ENCODE results near the gene PLEKHB2.
"Not testable (repeated sequence)": the region's sequence is repeated elsewhere in the genome, so short reads cannot be mapped to it uniquely, and the experiment has no call there.

The PLEKHB2 gene

GRCh38 chr2:131077966-131078365 lies 27.2 kb upstream of the PLEKHB2 start:
- H3K4me3 ChIP-seq (ENCODE audit: low read length): no peak overlapping the region
- TF ChIP-seq ZNF274 (IDR thresholded peaks at IDR 0.05; ENCODE audit: low read depth, low read length): no peak

- H3K4me3 ChIP-seq (ENCODE audit: low read length): not testable (repeated sequence)
Observed at GRCh38 chr2:131079931-131080330, 25.2 kb upstream of the PLEKHB2 start.

DNA sequence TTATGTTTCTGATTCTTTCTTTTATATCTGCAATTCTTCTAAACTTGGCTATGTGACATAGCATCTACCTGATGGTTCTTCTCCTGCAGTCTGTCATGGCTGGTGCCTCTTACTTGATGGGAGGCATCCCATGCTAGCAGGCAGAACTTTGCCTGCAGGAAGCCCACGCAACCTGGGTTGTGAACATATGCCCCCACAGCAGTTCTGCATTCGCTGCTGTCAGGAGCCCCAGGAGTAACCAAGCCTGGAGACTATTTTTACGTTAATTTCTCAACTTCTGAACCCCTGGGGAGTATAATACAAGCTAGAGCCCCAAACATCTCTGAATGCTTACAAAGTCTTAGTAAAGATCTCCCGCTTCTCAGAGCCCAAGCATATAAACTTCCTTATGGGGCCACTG lies 23.9 kb upstream of the PLEKHB2 start:
- no peak for TF ChIP-seq ZNF274 (IDR thresholded peaks at IDR 0.05; ENCODE audit: low read depth, low read length)
- no peak overlapping the region for H3K4me3 ChIP-seq (ENCODE audit: low read length)

DNA sequence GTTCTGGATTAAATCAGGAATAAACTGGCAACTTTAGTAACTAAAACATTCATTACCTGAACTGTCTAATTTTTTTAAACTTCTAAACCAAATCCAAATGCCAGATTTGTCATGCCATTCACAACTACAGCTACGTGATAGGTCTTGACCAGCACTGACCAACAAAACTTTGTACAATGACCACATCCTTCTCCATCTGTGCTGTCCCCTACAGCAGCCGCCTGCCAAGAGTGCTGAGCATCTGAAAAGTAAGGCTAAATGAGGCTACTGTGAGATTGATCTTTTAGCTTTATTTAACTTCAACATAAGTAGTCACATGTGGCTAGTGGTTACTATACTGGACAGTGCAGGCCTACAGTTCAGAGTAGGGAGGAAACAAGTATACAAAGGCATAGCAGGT lies 19.5 kb upstream of the PLEKHB2 start:
- TF ChIP-seq ZNF274 (IDR thresholded peaks at IDR 0.05; ENCODE audit: low read depth, low read length): no peak
- H3K4me3 ChIP-seq (ENCODE audit: low read length): no peak overlapping the region

DNA sequence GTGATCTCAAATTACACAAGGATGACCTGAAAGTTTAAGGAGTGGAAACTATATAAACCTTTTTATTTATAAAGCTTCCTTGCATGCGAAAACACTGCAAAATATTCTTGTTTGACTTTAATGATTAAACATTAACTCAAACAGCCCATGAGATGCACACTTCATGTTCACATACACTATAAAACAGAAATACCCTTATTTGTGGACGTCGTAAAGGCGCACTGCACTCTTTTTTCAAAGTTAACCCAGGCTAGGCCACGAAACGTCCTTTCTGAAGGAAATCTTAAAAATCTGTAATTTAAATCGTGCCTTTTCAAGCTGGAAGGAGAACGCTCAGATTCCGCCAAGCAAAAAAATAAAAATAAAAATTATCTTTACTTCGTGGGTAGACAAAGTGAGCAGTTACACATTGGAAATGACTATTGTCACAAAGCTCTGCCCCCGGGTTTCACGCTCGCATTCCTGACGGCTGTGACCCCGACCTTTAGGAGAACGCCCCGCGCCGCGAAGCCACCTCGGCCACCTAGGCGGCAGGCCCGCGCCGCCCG lies 12.6 kb upstream of the PLEKHB2 start:
- TF ChIP-seq ZNF274 (IDR thresholded peaks at IDR 0.05; ENCODE audit: low read depth, low read length): no peak
- H3K4me3 ChIP-seq (ENCODE audit: low read length): peak overlapping the region; percentile 94

GRCh38 chr2:131093006-131093695 lies 12.0 kb upstream of the PLEKHB2 start, which contains the start of gene FAM168B:
TSS of gene FAM168B (minus strand) at chr2:131093460. CDS start at chr2:131082646, 10,814 bp downstream.
- TF ChIP-seq ZNF274 (IDR thresholded peaks at IDR 0.05; ENCODE audit: low read depth, low read length): no peak

GRCh38 chr2:131093696-131094462 lies 11.3 kb upstream of the PLEKHB2 start:
- peak overlapping the region; percentile 94 for H3K4me3 ChIP-seq (ENCODE audit: low read length)
- TF ChIP-seq ZNF274 (IDR thresholded peaks at IDR 0.05; ENCODE audit: low read depth, low read length): no peak

More at GRCh38 chr2:131093006-131093695, 12.0 kb upstream of the PLEKHB2 start, which contains the start of gene FAM168B:
- peak within 1 kb of the TSS; percentile 94 for H3K4me3 ChIP-seq (ENCODE audit: low read length)

DNA sequence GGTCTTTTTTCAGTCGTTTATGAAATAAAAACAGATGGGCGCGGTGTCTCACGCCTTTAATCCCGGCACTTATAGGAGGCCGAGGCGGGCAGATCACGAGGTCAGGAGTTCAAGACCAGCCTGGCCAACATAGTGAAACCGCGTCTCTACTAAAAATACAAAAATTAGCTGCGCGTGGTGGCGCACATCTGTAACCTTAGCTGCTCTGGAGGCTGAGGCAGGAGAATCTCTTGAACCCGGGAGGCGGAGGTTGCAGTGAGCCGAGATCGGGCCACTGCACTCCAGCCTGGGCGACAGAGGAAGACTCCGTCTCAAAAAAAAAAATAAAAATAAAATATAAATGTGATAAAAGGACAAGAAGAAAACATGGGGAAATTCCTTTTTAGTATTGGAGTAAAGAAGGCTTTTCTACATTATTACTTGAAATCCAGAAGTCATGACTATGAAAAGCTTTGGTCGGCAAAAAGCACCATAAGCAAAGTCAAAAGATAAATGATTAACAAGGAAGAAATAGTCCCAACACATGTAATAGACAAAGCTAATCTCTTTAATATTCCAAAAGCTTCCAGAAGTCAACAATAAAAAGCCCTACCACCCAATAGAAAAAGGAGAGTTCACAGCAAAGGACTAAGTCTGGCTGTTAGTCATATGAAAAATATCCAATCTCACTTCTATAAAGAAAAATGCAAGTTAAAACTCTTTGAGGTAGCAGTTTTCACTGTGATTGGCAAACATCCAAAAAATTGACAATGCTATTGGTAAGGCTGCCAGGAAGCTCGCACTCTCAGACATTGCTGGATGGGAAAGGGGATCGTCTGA lies 10.5 kb upstream of the PLEKHB2 start:
- no peak overlapping the region for H3K4me3 ChIP-seq (ENCODE audit: low read length)
- no peak for TF ChIP-seq ZNF274 (IDR thresholded peaks at IDR 0.05; ENCODE audit: low read depth, low read length)

DNA sequence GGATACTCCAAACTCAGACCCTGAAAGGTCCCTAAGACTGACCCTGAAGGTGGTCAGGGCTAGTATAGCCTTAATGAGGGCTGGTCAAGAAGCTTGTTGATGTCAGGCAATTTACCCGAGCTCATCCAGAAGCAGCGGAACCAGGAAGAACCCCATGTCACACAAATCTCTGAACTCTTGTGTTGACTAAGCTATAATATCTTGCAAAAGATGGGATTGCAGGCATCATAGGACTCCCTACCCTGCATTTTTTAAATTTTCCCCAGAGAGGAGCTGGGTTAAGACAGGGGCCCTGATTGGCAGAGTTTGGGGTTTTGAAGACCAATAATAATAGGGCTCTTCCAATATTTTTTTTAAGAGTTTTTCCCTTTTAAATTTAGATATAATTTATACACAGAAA lies 2.0 kb upstream of the PLEKHB2 start:
- no peak for TF ChIP-seq ZNF274 (IDR thresholded peaks at IDR 0.05; ENCODE audit: low read depth, low read length)
- no peak overlapping the region for H3K4me3 ChIP-seq (ENCODE audit: low read length)

GRCh38 chr2:131104487-131105155 lies 515 bp upstream of the PLEKHB2 start:
- no peak for TF ChIP-seq ZNF274 (IDR thresholded peaks at IDR 0.05; ENCODE audit: low read depth, low read length)
- peak overlapping the region; percentile 97 for H3K4me3 ChIP-seq (ENCODE audit: low read length)

DNA sequence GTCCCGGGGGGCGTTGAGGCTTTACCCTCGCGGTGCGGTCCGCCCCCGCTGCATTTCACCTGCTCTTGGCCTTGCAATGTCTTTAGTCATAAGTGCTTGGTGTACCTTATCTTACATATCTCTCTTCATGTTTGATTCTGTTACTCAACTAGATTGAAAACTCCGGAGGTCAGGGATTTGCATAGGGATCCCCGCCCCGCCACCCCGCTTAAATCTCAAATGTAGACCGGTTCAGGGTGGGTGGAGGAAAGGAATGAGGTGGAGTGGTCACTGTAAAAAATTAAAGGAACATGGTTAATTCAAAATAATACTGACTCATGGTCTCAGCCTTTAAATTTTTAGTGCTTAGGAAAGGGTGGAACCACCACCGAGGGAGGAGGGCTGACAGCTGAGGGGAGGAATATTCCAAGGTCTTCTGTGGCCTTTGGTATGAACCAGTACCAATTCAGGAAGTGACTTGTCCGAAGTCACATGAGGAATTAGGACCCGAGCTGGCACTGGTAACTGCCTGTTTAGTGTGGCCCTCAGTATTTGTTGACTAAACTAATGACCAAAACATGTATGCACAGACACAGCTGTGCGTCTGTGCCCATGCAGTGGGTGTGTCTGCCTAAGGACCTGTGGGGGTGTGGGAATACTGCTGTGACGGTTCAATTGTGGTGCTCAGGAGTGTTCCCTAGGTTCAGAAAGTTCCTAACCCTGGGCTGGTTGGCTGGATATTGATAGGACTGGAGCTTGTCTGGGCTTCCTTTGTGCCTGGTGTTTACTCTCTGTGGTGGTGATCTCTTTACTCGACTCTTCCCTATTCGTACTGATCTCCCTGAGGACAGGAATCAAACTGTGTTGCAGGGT lies 1.0 kb downstream of the PLEKHB2 start:
- TF ChIP-seq ZNF274 (IDR thresholded peaks at IDR 0.05; ENCODE audit: low read depth, low read length): no peak
- H3K4me3 ChIP-seq (ENCODE audit: low read length): peak overlapping the region; percentile 97

- TF ChIP-seq ZNF274 (IDR thresholded peaks at IDR 0.05; ENCODE audit: low read depth, low read length): no peak
Observed at GRCh38 chr2:131112529-131112928, 7.4 kb downstream of the PLEKHB2 start.

More at GRCh38 chr2:131112529-131112928, 7.4 kb downstream of the PLEKHB2 start:
- H3K4me3 ChIP-seq (ENCODE audit: low read length): no peak overlapping the region
